GM23338 (cell line): ENCODE data around the gene DMD. TPM values are rescaled to one million over a fixed set of nuclear protein-coding genes. Genes with fewer than 3 reads are reported as not detected.

ENCODE experiments used
- ATAC-seq: fragments of 200-7000 bp; cut with Tn5 transposase; 3 replicates; pipeline ENCODE4 v1.9.1; 2020
- DNase-seq: peaks from one replicate; pipeline ENCODE4 v3.0.0-alpha.2; 2015; ENCODE audit warnings: low spot score
- H2AFZ ChIP-seq: fragments of 200-600 bp; sonication (generic); 2 replicates; pipeline ENCODE4 v1.8.0; 2016; ENCODE audit warnings: antibody characterized with exemption, mild to moderate bottlenecking, moderate library complexity
- H3F3A ChIP-seq: fragments of 200-600 bp; sonication (generic); replicated peaks from 2 replicates; pipeline ENCODE4 v1.8.0; 2017; ENCODE audit warnings: antibody characterized with exemption, mixed run types, low read depth
- H3K27ac ChIP-seq: fragments of 200-600 bp; sonication (generic); 2 replicates; pipeline ENCODE4 v1.6.1; 2016; ENCODE audit warnings: low read depth
- H3K27me3 ChIP-seq: fragments of 200-600 bp; sonication (generic); 2 replicates; pipeline ENCODE4 v1.8.0; 2016; ENCODE audit warnings: mild to moderate bottlenecking, mixed run types, moderate library complexity; ENCODE audit not compliant: insufficient read depth
- H3K36me3 ChIP-seq: fragments of 200-600 bp; sonication (generic); 2 replicates; pipeline ENCODE4 v1.8.0; 2016; ENCODE audit warnings: mild to moderate bottlenecking; ENCODE audit not compliant: insufficient read depth
- H3K4me1 ChIP-seq: fragments of 200-600 bp; sonication (generic); 2 replicates; pipeline ENCODE4 v1.8.0; 2016; ENCODE audit warnings: mild to moderate bottlenecking, moderate library complexity; ENCODE audit not compliant: insufficient read depth
- H3K4me2 ChIP-seq: fragments of 200-600 bp; sonication (generic); 2 replicates; pipeline ENCODE4 v1.7.1; 2017; ENCODE audit warnings: mixed run types
- H3K4me3 ChIP-seq: fragments of 200-600 bp; sonication (generic); 2 replicates; pipeline ENCODE4 v1.6.1; 2016; ENCODE audit warnings: mixed run types
- H3K79me2 ChIP-seq: fragments of 200-600 bp; sonication (generic); replicated peaks from 2 replicates; pipeline ENCODE4 v1.8.0; 2017; ENCODE audit warnings: mild to moderate bottlenecking; ENCODE audit not compliant: insufficient read depth
- H3K9me2 ChIP-seq: fragments of 200-600 bp; sonication (generic); 2 replicates; pipeline ENCODE4 v1.8.0; 2017; ENCODE audit not compliant: insufficient read depth
- H4K20me1 ChIP-seq: fragments of 200-600 bp; sonication (generic); replicated peaks from 2 replicates; pipeline ENCODE4 v1.8.0; 2017; ENCODE audit warnings: mild to moderate bottlenecking; ENCODE audit not compliant: insufficient read depth
- H3K27ac Mint-ChIP-seq: 2 replicates; pipeline ENCODE4 v1.8.0; 2020; ENCODE audit warnings: inconsistent platforms, mild to moderate bottlenecking, moderate library complexity, mixed read lengths
- H3K27me3 Mint-ChIP-seq: 3 replicates; pipeline ENCODE4 v1.8.0; 2022; ENCODE audit warnings: low read depth, mild to moderate bottlenecking, moderate library complexity, mixed read lengths, inconsistent platforms; ENCODE audit not compliant: insufficient read depth, poor library complexity
- H3K36me3 Mint-ChIP-seq: 3 replicates; pipeline ENCODE4 v1.8.0; 2021; ENCODE audit warnings: low read depth, mild to moderate bottlenecking, inconsistent platforms, moderate library complexity, mixed read lengths
- H3K4me1 Mint-ChIP-seq: 3 replicates; pipeline ENCODE4 v1.8.0; 2020; ENCODE audit warnings: mild to moderate bottlenecking, inconsistent platforms, mixed read lengths
- H3K4me3 Mint-ChIP-seq: 3 replicates; pipeline ENCODE4 v1.8.0; 2021; ENCODE audit warnings: moderate library complexity, mild to moderate bottlenecking, inconsistent platforms, mixed read lengths
- H3K9me3 Mint-ChIP-seq: 3 replicates; pipeline ENCODE4 v1.8.0; 2020; ENCODE audit warnings: moderate library complexity, mild to moderate bottlenecking, inconsistent platforms, mixed read lengths
- CREB1 ChIP-seq: fragments of 250-450 bp; sonication (Bioruptor Pico); IDR thresholded peaks from 2 replicates; pipeline ENCODE4 v1.5.0; 2020; ENCODE audit warnings: low read depth, mild to moderate bottlenecking, moderate library complexity
- EZH2phosphoT487 ChIP-seq: fragments of 200-600 bp; sonication (generic); IDR thresholded peaks from one replicate; pipeline ENCODE4 v1.8.1; 2018; ENCODE audit warnings: antibody characterized with exemption; ENCODE audit not compliant: unreplicated experiment
- NANOG ChIP-seq: IDR thresholded peaks from 2 replicates; pipeline ENCODE4 v1.6.1; 2016; ENCODE audit warnings: antibody characterized with exemption, borderline replicate concordance
- POLR2AphosphoS5 ChIP-seq: IDR thresholded peaks from 2 replicates; pipeline ENCODE4 v1.6.1; 2016; ENCODE audit warnings: antibody characterized with exemption, low read depth
- REST ChIP-seq: IDR thresholded peaks from one replicate; pipeline ENCODE4 v1.6.1; 2018; ENCODE audit warnings: antibody characterized with exemption; ENCODE audit not compliant: unreplicated experiment
- ZNF114 ChIP-seq: fragments of 250-450 bp; sonication (Bioruptor Pico); IDR thresholded peaks from 2 replicates; pipeline ENCODE4 v1.5.0; 2020; ENCODE audit warnings: mild to moderate bottlenecking, moderate library complexity
- ZNF331 ChIP-seq: fragments of 250-450 bp; sonication (Bioruptor Pico); IDR thresholded peaks from 2 replicates; pipeline ENCODE4 v1.5.0; 2020; ENCODE audit warnings: low read depth, mild to moderate bottlenecking, moderate library complexity
- ZNF462 ChIP-seq: fragments of 250-450 bp; sonication (Bioruptor Pico); IDR thresholded peaks from 2 replicates; pipeline ENCODE4 v1.5.0; 2020; ENCODE audit warnings: mild to moderate bottlenecking, moderate library complexity
- long read RNA-seq: library from polyadenylated mRNA; unstranded; transcript quantifications from one replicate; pipeline ENCODE4 v2.0.0, GENCODE V29; 2020; ENCODE audit not compliant: unreplicated experiment
- polyA plus RNA-seq: library from polyadenylated mRNA; unstranded; fragments of >200 nt; fragmentation: Nextera tagmentation; extraction: Ambion mirVana; gene quantifications from 2 replicates; pipeline ENCODE4 v1.2.1, GENCODE V29; 2016
- total RNA-seq: library from RNA; depleted of rRNA; stranded (reverse); fragments of >200 nt; shearing (Covaris generic); gene quantifications from 2 replicates; pipeline ENCODE4 v1.2.3, GENCODE V29; 2014; rRNA removed

DMD gene
- 7.6 and 12.5 TPM in 2 replicates for total RNA-seq
- 4.5 and 4.8 TPM in 2 replicates for polyA plus RNA-seq
- long read RNA-seq, full-length matches to known transcripts = 1 of 2 reads
- long read RNA-seq, partial matches to known transcripts = 1 of 2 reads
- long read RNA-seq, other reads (novel, unspliced or antisense) = 0 of 2 reads

DNA sequence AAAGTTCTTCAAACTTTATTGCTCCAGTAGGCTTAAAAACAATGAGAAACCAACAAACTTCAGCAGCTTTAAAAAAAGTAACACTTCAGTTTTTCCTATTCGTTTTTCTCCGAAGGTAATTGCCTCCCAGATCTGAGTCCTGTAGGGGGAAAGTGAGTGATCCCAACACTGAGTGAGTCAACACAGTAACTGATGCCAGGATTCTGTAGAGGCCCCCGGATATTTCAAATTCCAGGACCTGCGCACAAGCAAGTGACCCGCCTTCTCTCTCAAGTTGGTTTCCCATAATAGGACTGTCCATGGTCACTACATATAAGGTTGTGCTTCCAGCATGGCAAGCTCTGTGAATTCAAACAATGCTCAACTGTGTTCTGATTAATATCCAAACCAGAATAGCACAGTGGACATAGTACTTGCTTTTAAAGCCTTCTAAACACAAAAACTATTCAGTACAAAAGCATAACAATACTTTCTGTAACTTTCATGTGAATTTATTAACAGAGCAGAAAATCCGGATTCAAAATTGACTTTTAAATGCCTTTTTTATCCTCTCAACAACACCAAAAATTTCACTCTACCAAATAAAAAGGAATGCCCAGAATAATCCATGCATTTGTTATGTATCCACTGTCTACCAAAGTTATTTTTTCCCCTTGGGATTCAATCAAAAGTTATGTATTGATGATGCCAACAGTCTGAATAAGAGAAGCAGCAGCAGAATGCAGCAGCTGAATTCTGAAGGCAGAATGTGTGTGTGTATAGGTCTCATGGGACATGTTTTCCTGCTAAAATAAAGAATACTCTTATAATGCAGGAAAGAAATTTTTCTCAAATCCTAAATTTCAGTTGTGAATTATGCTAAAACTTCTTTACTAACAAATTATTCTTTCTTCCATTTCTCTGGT is at the start of gene DMD:
Gene DMD, minus strand, starts transcription at position 194 of the 905 bp plus-strand sequence. CDS start 237 bp downstream, outside the sequence.
- Mint-ChIP-seq H3K27ac (no peak within 1 kb of the TSS), H3K36me3 (no peaks in the 10 kb centered on the region), H3K4me1 (peaks cover 5% of the 10 kb centered on the region; the same call in 2 of the 3 replicates), H3K27me3 (no peaks in the 10 kb centered on the region), H3K9me3 (no peaks in the 10 kb centered on the region; the same call in 2 of the 3 replicates), H3K4me3 (no peak within 1 kb of the TSS)
- no peaks in the 10 kb centered on the region for H3K9me2 ChIP-seq
- H3K4me3 ChIP-seq = no peak within 1 kb of the TSS
- peak; percentile 50; the same call in 2 of the 3 replicates for ATAC-seq
- H3K79me2 ChIP-seq = no peaks in the 10 kb centered on the region
- no peaks in the 10 kb centered on the region for H3F3A ChIP-seq
- H3K4me2 ChIP-seq = no peak within 1 kb of the TSS
- no peaks in the 10 kb centered on the region for H3K36me3 ChIP-seq
- peak; percentile 27 for DNase-seq
- no peak within 1 kb of the TSS for H2AFZ ChIP-seq
- no peak within 1 kb of the TSS for H3K27ac ChIP-seq
- no peaks in the 10 kb centered on the region for H4K20me1 ChIP-seq
- no peaks in the 10 kb centered on the region for H3K4me1 ChIP-seq
- no peaks in the 10 kb centered on the region for H3K27me3 ChIP-seq
- no peak for TF ChIP-seq NANOG
- TF ChIP-seq ZNF114 = no peak
- no peak for TF ChIP-seq REST
- no peak for TF ChIP-seq ZNF462 (CRISPR knock-in tag)
- no peak for TF ChIP-seq POLR2AphosphoS5
- TF ChIP-seq ZNF331 = no peak
- TF ChIP-seq EZH2phosphoT487 = no peak
- TF ChIP-seq CREB1 (CRISPR knock-in tag) = no peak
